ENCODE data around the gene BCAS3.

BCAS3 gene

GRCh38 chr17:61058066-61058465 lies 380.4 kb downstream of the BCAS3 start:
- TF ChIP-seq EP300 (IDR thresholded peaks at IDR 0.05; ENCODE audit: borderline replicate concordance) = no peak
- TF ChIP-seq TAF1 (IDR thresholded peaks at IDR 0.05; ENCODE audit: low read depth) = no peak
- no peak for TF ChIP-seq USF1 (IDR thresholded peaks at IDR 0.05)
- no peak for TF ChIP-seq TEAD4 (IDR thresholded peaks at IDR 0.05)
- TF ChIP-seq YY1 (IDR thresholded peaks at IDR 0.05; ENCODE audit: low read depth) = no peak
- TF ChIP-seq TCF12 (IDR thresholded peaks at IDR 0.05; ENCODE audit: low read depth) = no peak

GRCh38 chr17:61063528-61063927 lies 385.9 kb downstream of the BCAS3 start:
- no peak for TF ChIP-seq EGR1 (IDR thresholded peaks at IDR 0.05)
- no peak for TF ChIP-seq TEAD4 (IDR thresholded peaks at IDR 0.05)
- TF ChIP-seq YY1 (IDR thresholded peaks at IDR 0.05; ENCODE audit: low read depth) = no peak
- no peak for TF ChIP-seq FOXM1 (IDR thresholded peaks at IDR 0.05; ENCODE audit: borderline replicate concordance, low read depth)
- no peak for TF ChIP-seq CEBPB (IDR thresholded peaks at IDR 0.05)
- no peak for TF ChIP-seq RAD21 (IDR thresholded peaks at IDR 0.05; ENCODE audit: low read depth)
- no peak for TF ChIP-seq USF1 (IDR thresholded peaks at IDR 0.05)
- no peak for TF ChIP-seq EP300 (IDR thresholded peaks at IDR 0.05; ENCODE audit: borderline replicate concordance)
- TF ChIP-seq NFIC (IDR thresholded peaks at IDR 0.05) = no peak
- no peak for TF ChIP-seq MAX (IDR thresholded peaks at IDR 0.05)
- TF ChIP-seq ZBTB7A (IDR thresholded peaks at IDR 0.05; ENCODE audit: low read depth) = no peak
- no peak for TF ChIP-seq REST (IDR thresholded peaks at IDR 0.05; ENCODE audit: low read depth)
- TF ChIP-seq TAF1 (IDR thresholded peaks at IDR 0.05; ENCODE audit: low read depth) = no peak
- no peak for TF ChIP-seq TCF12 (IDR thresholded peaks at IDR 0.05; ENCODE audit: low read depth)
- no peak for TF ChIP-seq CREB1 (IDR thresholded peaks at IDR 0.05; ENCODE audit: low read depth)

GRCh38 chr17:61064087-61064951 lies 386.7 kb downstream of the BCAS3 start:
- TF ChIP-seq CREB1 (IDR thresholded peaks at IDR 0.05; ENCODE audit: low read depth) (no peak), CEBPB (IDR thresholded peaks at IDR 0.05) (no peak), TCF12 (IDR thresholded peaks at IDR 0.05; ENCODE audit: low read depth) (no peak), YY1 (IDR thresholded peaks at IDR 0.05; ENCODE audit: low read depth) (no peak), TAF1 (IDR thresholded peaks at IDR 0.05; ENCODE audit: low read depth) (no peak), MAX (IDR thresholded peaks at IDR 0.05) (no peak), EGR1 (IDR thresholded peaks at IDR 0.05) (no peak), EP300 (IDR thresholded peaks at IDR 0.05; ENCODE audit: borderline replicate concordance) (no peak), RAD21 (IDR thresholded peaks at IDR 0.05; ENCODE audit: low read depth) (no peak), REST (IDR thresholded peaks at IDR 0.05; ENCODE audit: low read depth) (no peak), FOXM1 (IDR thresholded peaks at IDR 0.05; ENCODE audit: borderline replicate concordance, low read depth) (no peak), USF1 (IDR thresholded peaks at IDR 0.05) (no peak), TEAD4 (IDR thresholded peaks at IDR 0.05) (no peak), NFIC (IDR thresholded peaks at IDR 0.05) (no peak), ZBTB7A (IDR thresholded peaks at IDR 0.05; ENCODE audit: low read depth) (no peak)

GRCh38 chr17:61065263-61065773 lies 387.7 kb downstream of the BCAS3 start:
- no peak for TF ChIP-seq EGR1 (IDR thresholded peaks at IDR 0.05)
- no peak for TF ChIP-seq FOXM1 (IDR thresholded peaks at IDR 0.05; ENCODE audit: borderline replicate concordance, low read depth)
- TF ChIP-seq CREB1 (IDR thresholded peaks at IDR 0.05; ENCODE audit: low read depth) = no peak
- no peak for TF ChIP-seq NFIC (IDR thresholded peaks at IDR 0.05)
- no peak for TF ChIP-seq TEAD4 (IDR thresholded peaks at IDR 0.05)
- no peak for TF ChIP-seq REST (IDR thresholded peaks at IDR 0.05; ENCODE audit: low read depth)
- TF ChIP-seq RAD21 (IDR thresholded peaks at IDR 0.05; ENCODE audit: low read depth) = no peak
- TF ChIP-seq MAX (IDR thresholded peaks at IDR 0.05) = no peak
- TF ChIP-seq YY1 (IDR thresholded peaks at IDR 0.05; ENCODE audit: low read depth) = no peak
- TF ChIP-seq EP300 (IDR thresholded peaks at IDR 0.05; ENCODE audit: borderline replicate concordance) = no peak
- no peak for TF ChIP-seq TAF1 (IDR thresholded peaks at IDR 0.05; ENCODE audit: low read depth)
- no peak for TF ChIP-seq USF1 (IDR thresholded peaks at IDR 0.05)
- TF ChIP-seq ZBTB7A (IDR thresholded peaks at IDR 0.05; ENCODE audit: low read depth) = no peak
- no peak for TF ChIP-seq CEBPB (IDR thresholded peaks at IDR 0.05)
- TF ChIP-seq TCF12 (IDR thresholded peaks at IDR 0.05; ENCODE audit: low read depth) = no peak

Measured in Ishikawa (cell line).